ENCODE data around the gene HDGFL2. TPM values are rescaled to one million over a fixed set of nuclear protein-coding genes. Genes with fewer than 3 reads are reported as not detected.

HDGFL2 gene
- total and polyA plus RNA-seq, 8 donors, result 30.9 to 87.4 (median 73.1) TPM

GRCh38 chr19:4521170-4521887 is 49.2 kb downstream of the HDGFL2 start:
- TF ChIP-seq, protein P1, sequence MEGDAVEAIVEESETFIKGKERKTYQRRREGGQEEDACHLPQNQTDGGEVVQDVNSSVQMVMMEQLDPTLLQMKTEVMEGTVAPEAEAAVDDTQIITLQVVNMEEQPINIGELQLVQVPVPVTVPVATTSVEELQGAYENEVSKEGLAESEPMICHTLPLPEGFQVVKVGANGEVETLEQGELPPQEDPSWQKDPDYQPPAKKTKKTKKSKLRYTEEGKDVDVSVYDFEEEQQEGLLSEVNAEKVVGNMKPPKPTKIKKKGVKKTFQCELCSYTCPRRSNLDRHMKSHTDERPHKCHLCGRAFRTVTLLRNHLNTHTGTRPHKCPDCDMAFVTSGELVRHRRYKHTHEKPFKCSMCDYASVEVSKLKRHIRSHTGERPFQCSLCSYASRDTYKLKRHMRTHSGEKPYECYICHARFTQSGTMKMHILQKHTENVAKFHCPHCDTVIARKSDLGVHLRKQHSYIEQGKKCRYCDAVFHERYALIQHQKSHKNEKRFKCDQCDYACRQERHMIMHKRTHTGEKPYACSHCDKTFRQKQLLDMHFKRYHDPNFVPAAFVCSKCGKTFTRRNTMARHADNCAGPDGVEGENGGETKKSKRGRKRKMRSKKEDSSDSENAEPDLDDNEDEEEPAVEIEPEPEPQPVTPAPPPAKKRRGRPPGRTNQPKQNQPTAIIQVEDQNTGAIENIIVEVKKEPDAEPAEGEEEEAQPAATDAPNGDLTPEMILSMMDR (IDR thresholded peaks at IDR 0.05), result no peak
- H3K4me1 ChIP-seq, result peaks cover 0 to 3% of the 10 kb centered on the region in 2 donors
- H3K9me3 ChIP-seq, result no peaks in the 10 kb centered on the region
- DNase-seq, result no peak
- intact Hi-C loops (cut with DNase I), result no loop called here
- ATAC-seq, result no peak
- no peak overlapping the region for H3K4me3 ChIP-seq
- no peak overlapping the region for H3K27ac ChIP-seq
- H3K27me3 ChIP-seq, result peaks cover 0 to 51% of the 10 kb centered on the region in 2 donors
- H3K36me3 ChIP-seq, result no peaks in the 10 kb centered on the region

GRCh38 chr19:4521888-4522242 is 49.8 kb downstream of the HDGFL2 start:
- intact Hi-C loops (cut with DNase I), result no loop called here
- no peak for ATAC-seq

DNA sequence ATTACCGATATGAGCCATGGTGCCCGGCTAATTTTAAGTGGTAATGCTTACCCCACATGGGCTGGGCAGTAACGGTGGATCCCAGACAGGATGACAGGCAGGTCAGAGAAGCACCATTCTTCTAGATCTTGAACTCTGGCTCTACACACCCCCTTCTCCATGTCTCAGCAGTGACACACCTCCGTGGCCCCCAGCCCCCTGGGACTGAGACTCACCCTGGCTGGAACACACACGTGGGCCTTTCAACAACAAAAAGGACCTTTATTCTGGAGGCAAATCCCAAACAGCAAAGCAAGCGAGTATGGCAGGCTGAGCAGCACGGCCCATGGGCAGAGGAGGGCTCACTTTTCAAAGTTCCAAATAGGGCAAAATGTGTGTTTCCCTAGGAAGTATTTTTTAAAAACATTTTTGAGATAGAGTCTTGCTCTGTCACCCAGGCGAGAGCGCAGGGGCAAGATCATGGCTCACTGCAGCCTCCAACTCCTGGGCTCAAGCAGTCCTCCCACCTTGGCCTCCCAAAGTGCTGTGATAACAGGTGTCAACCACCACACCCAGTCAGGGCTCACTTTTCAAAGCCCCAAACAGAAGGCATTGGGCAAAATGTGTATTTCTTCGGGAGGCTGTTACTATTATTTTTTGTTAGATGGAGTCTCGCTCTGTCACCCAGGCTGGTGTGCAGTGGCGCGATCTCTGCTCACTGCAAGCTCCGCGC is 50.4 kb downstream of the HDGFL2 start:
- Histone ChIP-seq H3K4me1 (peaks cover 0 to 3% of the 10 kb centered on the region in 2 donors), H3K4me3 (no peak overlapping the region), H3K27ac (no peak overlapping the region), H3K9me3 (no peaks in the 10 kb centered on the region), H3K27me3 (peaks cover 0 to 42% of the 10 kb centered on the region in 2 donors), H3K36me3 (no peaks in the 10 kb centered on the region)
- TF ChIP-seq, protein P1 (IDR thresholded peaks at IDR 0.05), result no peak
- no peak for DNase-seq
- intact Hi-C loops (cut with DNase I), result no loop called here
- no peak for ATAC-seq

More at GRCh38 chr19:4521888-4522242, 49.8 kb downstream of the HDGFL2 start:
- Histone ChIP-seq H3K27ac (no peak overlapping the region), H3K9me3 (no peaks in the 10 kb centered on the region), H3K27me3 (peaks cover 0 to 48% of the 10 kb centered on the region in 2 donors), H3K36me3 (no peaks in the 10 kb centered on the region), H3K4me3 (no peak overlapping the region), H3K4me1 (peaks cover 0 to 3% of the 10 kb centered on the region in 2 donors)
- no peak for DNase-seq
- TF ChIP-seq, protein P1 (IDR thresholded peaks at IDR 0.05), result no peak

DNA sequence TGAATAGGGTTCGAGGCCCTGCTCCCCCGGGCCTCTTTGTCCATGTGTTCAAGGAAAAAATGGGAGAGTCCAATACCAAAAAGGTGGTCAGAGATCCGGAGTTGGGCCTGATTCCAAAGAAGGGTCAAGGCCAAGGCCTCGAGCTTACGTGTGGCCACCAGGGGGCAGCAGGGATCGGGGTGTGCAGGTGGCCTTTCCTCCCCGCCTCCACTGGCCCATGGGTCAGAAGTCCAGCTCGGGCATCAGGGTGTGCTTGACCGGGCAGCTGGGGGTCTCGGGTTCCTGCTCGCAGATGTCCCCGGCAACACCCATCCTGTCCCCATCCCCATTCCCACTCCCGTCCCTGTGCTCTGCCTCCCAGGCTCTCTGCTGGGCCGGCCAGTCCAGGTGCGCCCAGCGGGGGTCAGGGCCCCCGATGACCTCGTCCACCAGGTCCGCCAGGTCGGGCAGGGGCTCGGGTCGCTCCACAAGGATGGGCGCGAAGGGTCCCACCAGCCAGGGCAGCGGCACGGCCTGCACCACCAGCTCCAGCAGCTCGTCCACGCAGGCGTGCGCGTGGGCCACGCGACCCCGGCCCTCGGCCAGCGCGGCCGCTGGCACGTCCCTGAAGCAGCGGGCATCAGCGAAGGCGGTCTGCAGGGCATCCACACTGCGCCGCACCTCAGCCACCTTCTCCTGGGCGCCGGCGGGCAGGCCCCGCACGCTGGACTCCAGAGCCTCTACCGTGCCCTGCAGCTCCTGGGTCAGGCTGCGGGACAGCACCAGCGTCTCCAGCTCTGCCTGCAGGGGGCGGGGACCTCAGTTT is 51.4 kb downstream of the HDGFL2 start:
- TF ChIP-seq, protein P1 (IDR thresholded peaks at IDR 0.05), result peak; percentile 20 to 75
- DNase-seq, result peak in 2 of 4 donors; percentile 67 to 91
- no peaks in the 10 kb centered on the region for H3K9me3 ChIP-seq
- H3K4me1 ChIP-seq, result peaks cover 0 to 3% of the 10 kb centered on the region in 2 donors
- peaks cover 0 to 31% of the 10 kb centered on the region in 2 donors for H3K27me3 ChIP-seq
- intact Hi-C loops (cut with DNase I), result no loop called here
- no peaks in the 10 kb centered on the region for H3K36me3 ChIP-seq
- no peak overlapping the region for H3K4me3 ChIP-seq
- no peak overlapping the region for H3K27ac ChIP-seq
- peak; percentile 66 for ATAC-seq
